Measurements from ENCODE around the gene OTOF. TPM values are rescaled to one million over a fixed set of nuclear protein-coding genes. Genes with fewer than 3 reads are reported as not detected.

Gene OTOF
- total and polyA plus RNA-seq, 2 of the 13 experiments (the other 11 are each of a cell fraction or from before 2014, with no cell fraction given), result 0.04 TPM; not detected in 1

DNA sequence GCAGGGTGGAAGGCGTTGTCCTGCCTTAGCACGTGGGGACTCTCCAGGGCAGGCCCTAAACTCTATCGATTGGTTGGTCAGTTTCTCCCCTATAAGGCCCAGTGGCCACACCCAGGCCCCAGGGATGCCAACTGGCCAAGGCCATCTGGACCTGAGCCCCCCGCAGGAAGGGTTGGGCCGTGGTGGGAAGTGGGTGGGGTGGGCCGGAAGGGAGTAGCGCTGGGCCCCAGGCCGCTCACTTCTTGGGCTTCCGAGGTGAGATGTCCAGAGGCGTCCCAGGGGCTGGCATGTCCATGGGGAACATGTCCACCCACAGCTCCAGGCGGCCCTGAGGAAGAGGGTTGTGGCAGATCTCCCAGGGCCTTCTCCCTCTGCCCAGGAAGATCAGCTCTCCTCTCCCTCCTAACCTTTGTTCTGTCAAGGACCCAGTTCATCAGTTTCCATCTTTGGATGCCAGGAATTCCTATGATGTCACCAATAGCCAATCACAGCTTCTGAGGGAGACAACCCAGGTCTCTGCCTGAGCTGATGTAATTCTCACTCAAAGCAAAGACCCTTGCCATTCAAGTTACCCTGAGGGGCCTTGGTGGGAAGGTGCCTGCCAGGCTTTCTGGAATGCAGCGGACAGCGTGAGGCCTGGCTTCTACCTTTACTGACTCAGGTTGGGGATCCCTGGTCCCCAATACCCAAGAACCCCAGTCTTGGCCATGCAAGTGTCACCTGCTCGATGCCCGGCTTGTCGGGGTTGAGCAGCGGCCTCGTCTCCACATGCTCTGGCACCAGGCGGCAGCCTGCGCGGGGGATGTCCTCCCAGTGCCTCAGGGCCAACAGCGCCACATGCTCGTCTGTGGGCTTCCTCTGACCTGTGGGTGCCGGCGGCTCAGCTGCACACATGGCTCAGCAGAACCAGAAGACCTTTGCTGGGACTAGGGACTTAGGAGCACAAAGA, 14.4 kb downstream of the OTOF start (continued):
- TF ChIP-seq, protein P1, sequence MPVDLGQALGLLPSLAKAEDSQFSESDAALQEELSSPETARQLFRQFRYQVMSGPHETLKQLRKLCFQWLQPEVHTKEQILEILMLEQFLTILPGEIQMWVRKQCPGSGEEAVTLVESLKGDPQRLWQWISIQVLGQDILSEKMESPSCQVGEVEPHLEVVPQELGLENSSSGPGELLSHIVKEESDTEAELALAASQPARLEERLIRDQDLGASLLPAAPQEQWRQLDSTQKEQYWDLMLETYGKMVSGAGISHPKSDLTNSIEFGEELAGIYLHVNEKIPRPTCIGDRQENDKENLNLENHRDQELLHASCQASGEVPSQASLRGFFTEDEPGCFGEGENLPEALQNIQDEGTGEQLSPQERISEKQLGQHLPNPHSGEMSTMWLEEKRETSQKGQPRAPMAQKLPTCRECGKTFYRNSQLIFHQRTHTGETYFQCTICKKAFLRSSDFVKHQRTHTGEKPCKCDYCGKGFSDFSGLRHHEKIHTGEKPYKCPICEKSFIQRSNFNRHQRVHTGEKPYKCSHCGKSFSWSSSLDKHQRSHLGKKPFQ (CRISPR knock-in tag; IDR thresholded peaks at IDR 0.05; ENCODE audit: insufficient replicate concordance), result no peak
- TF ChIP-seq ATF7 (IDR thresholded peaks at IDR 0.05) (peak; percentile 91), ATF7 (CRISPR knock-in tag; IDR thresholded peaks at IDR 0.05) (peak; percentile 86; the same call in 1 of the 2 replicates), TAF1 (CRISPR knock-in tag; IDR thresholded peaks at IDR 0.05) (0 out of 2 replicates have a peak, but pooled peaks have one; percentile 1), SRSF4 (IDR thresholded peaks at IDR 0.05; ENCODE audit: low read depth, low read length, poor library complexity, severe bottlenecking) (no peak)

DNA sequence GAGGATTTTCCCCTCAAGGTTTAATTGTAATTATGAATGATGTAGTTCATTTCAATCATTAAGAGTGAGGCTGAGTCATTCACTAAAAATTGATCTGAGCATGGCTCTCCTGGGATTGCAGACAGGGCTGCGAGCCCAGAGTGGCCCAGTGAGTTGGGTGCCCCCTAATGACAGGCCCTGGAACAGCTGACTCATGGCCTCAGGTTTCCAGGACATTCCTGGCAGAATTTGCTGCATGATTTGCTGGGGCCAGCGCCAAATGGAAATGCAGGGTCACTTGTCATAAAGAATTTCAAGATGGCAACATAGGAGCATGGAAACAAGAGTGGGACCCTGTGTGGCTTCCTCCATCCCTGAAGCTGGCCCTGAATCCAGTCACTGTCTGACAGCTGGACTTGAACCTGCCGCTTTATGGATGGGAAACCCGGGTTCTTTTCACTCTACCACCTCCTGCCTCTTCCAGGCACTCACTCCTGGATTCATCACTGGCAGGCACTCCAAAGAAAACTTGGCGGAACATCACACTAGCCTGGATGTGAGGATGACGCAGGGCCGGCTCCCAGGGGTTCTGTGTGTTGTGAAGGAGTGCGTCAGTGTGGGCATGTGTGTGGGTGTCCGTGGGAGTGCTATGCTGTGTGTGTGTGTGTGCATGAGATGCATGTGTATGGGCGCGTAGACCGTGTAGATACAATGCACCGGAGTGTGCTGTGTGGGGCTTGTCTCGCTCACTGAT, 15.2 kb downstream of the OTOF start:
- no peak overlapping the region for H3K4me3 ChIP-seq (replicated peaks in 1 of 3; ENCODE audit: insufficient read depth in 1 of 3, low read depth in 2 of 3, low read length in 3 of 3)
- no TSS peak for BruUV-seq (replicated peaks)
- no peak for TF ChIP-seq BRD4 (CRISPR knock-in tag; IDR thresholded peaks at IDR 0.05)
- no peak for TF ChIP-seq LBX2 (CRISPR knock-in tag; IDR thresholded peaks at IDR 0.05; ENCODE audit: borderline replicate concordance)
- no peak for TF ChIP-seq ZNF773 (CRISPR knock-in tag; IDR thresholded peaks at IDR 0.05; ENCODE audit: borderline replicate concordance)
- TF ChIP-seq MAX (IDR thresholded peaks at IDR 0.05), result no peak
- TF ChIP-seq ZFP41 (CRISPR knock-in tag; IDR thresholded peaks at IDR 0.05; ENCODE audit: borderline replicate concordance), result no peak
- TF ChIP-seq ZNF629 (CRISPR knock-in tag; conservative IDR thresholded peaks at IDR 0.05), result no peak
- TF ChIP-seq HMG20B (CRISPR knock-in tag; conservative IDR thresholded peaks at IDR 0.05), result no peak
- no peak for TF ChIP-seq ATF6 (CRISPR knock-in tag; conservative IDR thresholded peaks at IDR 0.05)
- no peak for TF ChIP-seq KDM2A (CRISPR knock-in tag; IDR thresholded peaks at IDR 0.05; ENCODE audit: borderline replicate concordance, low read depth)
- no peak for TF ChIP-seq GTF2F1 (IDR thresholded peaks at IDR 0.05; ENCODE audit: low read length)

More for the DNA sequence above, 15.2 kb downstream of the OTOF start:
- intact Hi-C loops (cut with micrococcal nuclease; ENCODE audit: unreplicated experiment), result loop anchor here (10.0 kb wide), 1 partner anchor 508 kb away; no protein-coding TSS in a partner anchor
- 80% methylated on average over 14 of the region's 14 CpGs for WGBS (ENCODE audit: low lambda C conversion rate)
- Histone ChIP-seq H3K79me2 (ENCODE audit: insufficient read depth, low read length) (no peaks in the 10 kb centered on the region), H3K4me1 (ENCODE audit: insufficient read depth, low read length) (peaks cover 33% of the 10 kb centered on the region), H3K36me3 (replicated peaks in 1 of 2; ENCODE audit: control insufficient read depth in 1 of 2, insufficient read depth in 2 of 2, low read length in 2 of 2) (no peaks in the 10 kb centered on the region), H2AFZ (ENCODE audit: low read length) (no peak overlapping the region), H3K27me3 (ENCODE audit: control insufficient read depth in 1 of 2, insufficient read depth in 2 of 2, low read length in 2 of 2) (0 out of 5 replicates have a peak, but pooled peaks cover 0 to 2% of the 10 kb centered on the region in 2 experiments), H3K27ac (ENCODE audit: extremely low read length, insufficient read depth, low read length) (no peak overlapping the region), H4K20me1 (ENCODE audit: insufficient read depth, low read length) (no peaks in the 10 kb centered on the region), H3K9me3 (ENCODE audit: low read length) (no peaks in the 10 kb centered on the region), H3K9ac (ENCODE audit: insufficient read depth, low read depth, low read length) (no peak overlapping the region), H3K4me2 (ENCODE audit: low read depth, low read length) (no peak overlapping the region)
- FAIRE-seq (peak; percentile 37), ATAC-seq (peak; percentile 57), DNase-seq (ENCODE audit: low spot score) (peak; percentile 58)
- in situ Hi-C loops (cut with HindIII; ENCODE audit: extremely low pct_ligation_motif_present, low pct_unique_long_range_greater_than_20kb), result loop anchor here (10.0 kb wide), 1 partner anchor 228 kb away; no protein-coding TSS in a partner anchor
- CTCF ChIA-PET (ENCODE audit: low intra/inter-chr PET ratio, low total read pairs), result no interaction called here
- POLR2A ChIA-PET, result interaction anchor here (1.0 kb wide), 1 partner anchor 117 kb away, joined by 7 read pairs; the partner anchor contains the start of gene SELENOI

Measured in HepG2 (cell line).